Kidney epithelial cell (primary cell): ENCODE measurements around the gene SV2C. TPM values are rescaled to one million over a fixed set of nuclear protein-coding genes. Genes with fewer than 3 reads are reported as not detected.

Experiments used
- DNase-seq: peaks from one replicate; pipeline ENCODE4 v3.0.0-alpha.2; 2010; ENCODE audit warnings: low read depth
- H3K27me3 ChIP-seq: 2 replicates; pipeline ENCODE4 v1.6.0; 2011; ENCODE audit warnings: low read length; ENCODE audit not compliant: control insufficient read depth, insufficient read depth
- H3K36me3 ChIP-seq: 2 replicates; pipeline ENCODE4 v1.5.1; 2011; ENCODE audit warnings: low read length; ENCODE audit not compliant: control insufficient read depth, insufficient read depth
- H3K4me3 ChIP-seq: 2 replicates; pipeline ENCODE4 v1.5.1; 2011; ENCODE audit warnings: low read depth, mild to moderate bottlenecking, control low read depth, low read length
- total RNA-seq: library from RNA; depleted of rRNA; stranded (reverse); fragments of >200 nt; gene quantifications from 2 replicates; pipeline ENCODE4 v1.2.3, GENCODE V29; 2015
- TF ChIP-seq, protein P1 (sequence below): IDR thresholded peaks from 2 replicates; pipeline ENCODE4 v1.5.1; 2011; ENCODE audit warnings: mild to moderate bottlenecking, moderate library complexity, low read length, control low read depth, inconsistent platforms; ENCODE audit not compliant: insufficient read depth, poor library complexity, severe bottlenecking

SV2C gene
- total RNA-seq, 1 donor from 2014 or later, result 0.04 TPM

- Histone ChIP-seq H3K27me3 (peaks cover 2% of the 10 kb centered on the region), H3K36me3 (no peaks in the 10 kb centered on the region), H3K4me3 (no peak overlapping the region)
- no peak for DNase-seq
- TF ChIP-seq, protein P1, sequence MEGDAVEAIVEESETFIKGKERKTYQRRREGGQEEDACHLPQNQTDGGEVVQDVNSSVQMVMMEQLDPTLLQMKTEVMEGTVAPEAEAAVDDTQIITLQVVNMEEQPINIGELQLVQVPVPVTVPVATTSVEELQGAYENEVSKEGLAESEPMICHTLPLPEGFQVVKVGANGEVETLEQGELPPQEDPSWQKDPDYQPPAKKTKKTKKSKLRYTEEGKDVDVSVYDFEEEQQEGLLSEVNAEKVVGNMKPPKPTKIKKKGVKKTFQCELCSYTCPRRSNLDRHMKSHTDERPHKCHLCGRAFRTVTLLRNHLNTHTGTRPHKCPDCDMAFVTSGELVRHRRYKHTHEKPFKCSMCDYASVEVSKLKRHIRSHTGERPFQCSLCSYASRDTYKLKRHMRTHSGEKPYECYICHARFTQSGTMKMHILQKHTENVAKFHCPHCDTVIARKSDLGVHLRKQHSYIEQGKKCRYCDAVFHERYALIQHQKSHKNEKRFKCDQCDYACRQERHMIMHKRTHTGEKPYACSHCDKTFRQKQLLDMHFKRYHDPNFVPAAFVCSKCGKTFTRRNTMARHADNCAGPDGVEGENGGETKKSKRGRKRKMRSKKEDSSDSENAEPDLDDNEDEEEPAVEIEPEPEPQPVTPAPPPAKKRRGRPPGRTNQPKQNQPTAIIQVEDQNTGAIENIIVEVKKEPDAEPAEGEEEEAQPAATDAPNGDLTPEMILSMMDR, result no peak
These were observed 29.9 kb downstream of the SV2C start for GRCh38 chr5:76113103-76113502.

DNA sequence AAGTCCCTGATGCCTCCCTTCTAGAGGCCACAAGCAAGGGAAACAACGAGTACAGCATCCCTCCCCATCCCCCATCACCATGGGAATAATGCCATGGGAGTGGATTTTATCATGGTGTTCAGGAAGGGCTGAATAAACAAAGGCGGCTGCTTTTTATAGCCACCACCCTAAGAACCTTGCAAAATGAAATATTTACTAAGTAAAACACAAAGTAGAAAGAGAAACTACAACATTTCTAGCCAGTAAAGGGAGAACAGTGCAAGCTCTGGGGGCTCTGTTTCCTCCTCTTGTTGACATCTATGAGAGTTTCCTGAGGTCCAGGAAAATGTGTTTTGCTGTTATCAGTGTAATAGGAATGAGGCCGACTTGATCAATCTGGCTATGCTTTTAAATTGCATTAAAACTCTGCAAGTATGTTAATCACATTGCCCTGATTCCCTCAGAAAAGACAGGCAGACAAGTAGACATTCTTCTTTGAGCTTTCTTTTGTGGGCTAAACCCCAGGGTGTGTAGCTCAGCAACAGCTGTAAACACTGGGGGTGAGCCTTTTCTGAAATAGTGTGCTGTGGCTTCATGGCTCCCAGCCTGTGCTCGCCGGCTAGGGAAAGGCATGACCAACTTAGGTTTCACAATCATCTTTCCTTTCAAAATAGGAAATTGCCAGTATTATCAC is 31.1 kb downstream of the SV2C start:
- TF ChIP-seq, protein P1, result no peak

GRCh38 chr5:76125346-76125745 is 42.2 kb downstream of the SV2C start:
- no peaks in the 10 kb centered on the region for H3K27me3 ChIP-seq
- no peak overlapping the region for H3K4me3 ChIP-seq
- H3K36me3 ChIP-seq, result no peaks in the 10 kb centered on the region
- TF ChIP-seq, protein P1, result no peak
- no peak for DNase-seq

More for the DNA sequence above, 31.1 kb downstream of the SV2C start:
- no peak overlapping the region for H3K4me3 ChIP-seq
- DNase-seq, result no peak
- H3K36me3 ChIP-seq, result no peaks in the 10 kb centered on the region
- peaks cover 2% of the 10 kb centered on the region for H3K27me3 ChIP-seq

DNA sequence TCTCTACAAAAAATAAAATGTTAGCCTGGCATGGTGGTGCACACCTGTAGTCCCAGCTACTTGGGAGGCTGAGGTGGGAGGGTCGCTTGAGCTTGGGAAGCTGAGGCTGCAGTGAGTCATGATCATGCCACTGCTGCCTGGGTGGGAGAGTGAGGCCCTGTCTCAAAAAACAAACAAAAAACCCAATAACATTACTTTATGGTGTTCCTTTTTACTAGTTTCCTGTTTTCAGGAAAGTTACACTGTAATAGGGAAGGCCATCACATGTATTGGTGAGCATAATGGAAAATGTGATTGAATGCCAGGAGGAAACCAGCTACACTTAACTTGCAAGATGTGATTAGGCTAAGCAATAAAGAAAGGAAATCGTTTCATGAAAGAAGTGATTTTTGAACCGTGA is 42.7 kb downstream of the SV2C start:
- Histone ChIP-seq H3K27me3 (no peaks in the 10 kb centered on the region), H3K36me3 (no peaks in the 10 kb centered on the region), H3K4me3 (no peak overlapping the region)
- TF ChIP-seq, protein P1, result no peak
- no peak for DNase-seq

GRCh38 chr5:76134003-76134402 is 50.8 kb downstream of the SV2C start:
- Histone ChIP-seq H3K4me3 (no peak overlapping the region), H3K36me3 (no peaks in the 10 kb centered on the region), H3K27me3 (peaks cover 2% of the 10 kb centered on the region)
- no peak for DNase-seq
- TF ChIP-seq, protein P1, result no peak

GRCh38 chr5:76134646-76135045 is 51.5 kb downstream of the SV2C start:
- TF ChIP-seq, protein P1, result no peak
- DNase-seq, result no peak
- Histone ChIP-seq H3K27me3 (peaks cover 2% of the 10 kb centered on the region), H3K4me3 (no peak overlapping the region), H3K36me3 (no peaks in the 10 kb centered on the region)
